Measurements from ENCODE around the gene CCR5.

Gene CCR5

GRCh38 chr3:46359733-46360493 lies 10.8 kb upstream of the CCR5 start:
- peak; percentile 41 for DNase-seq

GRCh38 chr3:46360907-46361306 lies 9.8 kb upstream of the CCR5 start:
- DNase-seq = no peak

GRCh38 chr3:46361408-46362283 lies 9.1 kb upstream of the CCR5 start:
- DNase-seq = no peak

GRCh38 chr3:46365041-46365440 lies 5.7 kb upstream of the CCR5 start:
- DNase-seq = no peak

GRCh38 chr3:46365737-46366524 lies 4.8 kb upstream of the CCR5 start:
- no peak for DNase-seq

- DNase-seq = no peak
These were observed 2.9 kb upstream of the CCR5 start for GRCh38 chr3:46367811-46368210.

- DNase-seq = peak; percentile 35
These were observed 2.2 kb upstream of the CCR5 start for GRCh38 chr3:46368569-46368968.

- no peak for DNase-seq
These were observed 1.6 kb upstream of the CCR5 start for GRCh38 chr3:46369151-46369550.

GRCh38 chr3:46369675-46370132 lies 1.0 kb upstream of the CCR5 start:
- no peak for DNase-seq

- no peak for DNase-seq
These were observed 984 bp downstream of the CCR5 start for GRCh38 chr3:46371519-46372340.

GRCh38 chr3:46372492-46373359 lies 2.0 kb downstream of the CCR5 start:
- DNase-seq = peak; percentile 35

GRCh38 chr3:46374755-46375154 lies 4.0 kb downstream of the CCR5 start:
- DNase-seq = no peak

- no peak for DNase-seq
These were observed 4.5 kb downstream of the CCR5 start for GRCh38 chr3:46375218-46375617.

GRCh38 chr3:46375814-46376213 lies 5.1 kb downstream of the CCR5 start:
- DNase-seq = no peak

GRCh38 chr3:46378426-46378942 lies 7.7 kb downstream of the CCR5 start:
- peak; percentile 72 for DNase-seq

GRCh38 chr3:46380471-46381221 lies 9.9 kb downstream of the CCR5 start:
- DNase-seq = no peak

- DNase-seq = no peak
These were observed 10.9 kb downstream of the CCR5 start for GRCh38 chr3:46381625-46382024.

- no peak for DNase-seq
These were observed 12.6 kb downstream of the CCR5 start for GRCh38 chr3:46383211-46383950.

GRCh38 chr3:46383951-46384330 lies 13.2 kb downstream of the CCR5 start:
- DNase-seq = no peak

GRCh38 chr3:46386205-46386604 lies 15.5 kb downstream of the CCR5 start:
- no peak for DNase-seq

Measured in midbrain (tissue), 1 donor.